H1 (cell line): ENCODE results near the gene TCERG1. TPM values are rescaled to one million over a fixed set of nuclear protein-coding genes. Genes with fewer than 3 reads are reported as not detected.

Experiments used
- CTCF ChIA-PET: fragments of 300-600 bp; sonication (Branson Sonifier 250); formaldehyde crosslinking; loops from one replicate; lab custom pipeline; 2021; ENCODE audit not compliant: partially characterized antibody; lab: Charles Lee
- POLR2A ChIA-PET: fragments of 300-600 bp; sonication (Branson Sonifier 250); formaldehyde crosslinking; loops from one replicate; lab custom pipeline; 2021; ENCODE audit warnings: inconsistent platforms; ENCODE audit not compliant: partially characterized antibody; lab: Charles Lee
- DNase-seq, 2 experiments: peaks; one replicate each; pipeline versions ENCODE4 v3.0.0 to v3.0.0-alpha.2; 2010 to 2022; ENCODE audit warnings: low spot score in 2 of 2, low read depth in 1 of 2, mixed read lengths in 1 of 2
- FAIRE-seq: peaks from 2 replicates; lab custom pipeline; 2011; peaks lifted over from hg19 to GRCh38; lab: Jason Lieb, UNC
- H2AFZ ChIP-seq: 2 replicates; pipeline ENCODE4 v1.8.1; 2012; ENCODE audit warnings: low read length, inconsistent platforms
- H2AK5ac ChIP-seq: 2 replicates; pipeline ENCODE4 v1.6.1; 2013; ENCODE audit warnings: low read depth, low read length
- H2BK120ac ChIP-seq: replicated peaks from 2 replicates; pipeline ENCODE3; 2013; ENCODE audit warnings: low read depth, low read length, inconsistent platforms
- H2BK12ac ChIP-seq: 2 replicates; pipeline ENCODE4 v1.6.1; 2013; ENCODE audit warnings: low read depth, low read length
- H2BK15ac ChIP-seq: 2 replicates; pipeline ENCODE4 v1.6.1; 2013; ENCODE audit warnings: low read length
- H2BK20ac ChIP-seq: 2 replicates; pipeline ENCODE4 v1.6.1; 2013; ENCODE audit warnings: low read length
- H2BK5ac ChIP-seq: 2 replicates; pipeline ENCODE4 v1.6.1; 2013; ENCODE audit warnings: low read depth, low read length
- H3K14ac ChIP-seq: 2 replicates; pipeline ENCODE4 v1.6.1; 2013; ENCODE audit warnings: inconsistent platforms; ENCODE audit not compliant: insufficient read length
- H3K18ac ChIP-seq: 2 replicates; pipeline ENCODE4 v1.6.1; 2013; ENCODE audit warnings: low read length; ENCODE audit errors: extremely low read depth
- H3K23ac ChIP-seq: 2 replicates; pipeline ENCODE4 v1.6.1; 2013; ENCODE audit warnings: inconsistent platforms; ENCODE audit not compliant: insufficient read length
- H3K23me2 ChIP-seq: 2 replicates; pipeline ENCODE4 v1.6.1; 2013; ENCODE audit warnings: low read depth, low read length
- H3K27ac ChIP-seq: 2 replicates; pipeline ENCODE4 v1.6.1; 2011; ENCODE audit warnings: low read depth, low read length, inconsistent platforms
- H3K27me3 ChIP-seq, 4 experiments: replicated peaks in 1 of 4; 1 replicate in 1 of 4; 2 replicates in 3 of 4; pipeline versions ENCODE4 v1.6.1 to v1.8.1; 2011 to 2013; ENCODE audit warnings: low read length in 3 of 4, mild to moderate bottlenecking in 3 of 4, inconsistent platforms in 2 of 4, mixed read lengths in 2 of 4, moderate library complexity in 1 of 4; ENCODE audit not compliant: control insufficient read depth in 3 of 4, insufficient read depth in 3 of 4; ENCODE audit errors: extremely low read depth in 1 of 4
- H3K36me3 ChIP-seq, 4 experiments: 2 replicates each; pipeline versions ENCODE4 v1.6.1 to v1.8.1; 2011 to 2013; ENCODE audit warnings: mild to moderate bottlenecking in 4 of 4, low read length in 3 of 4, moderate library complexity in 2 of 4, control low read depth in 1 of 4, inconsistent platforms in 1 of 4; ENCODE audit not compliant: insufficient read depth in 4 of 4, control insufficient read depth in 2 of 4
- H3K4ac ChIP-seq: replicated peaks from 2 replicates; pipeline ENCODE3; 2013; ENCODE audit warnings: low read length, low read depth, mixed read lengths, inconsistent platforms; ENCODE audit not compliant: insufficient read length
- H3K4me1 ChIP-seq, 4 experiments: replicated peaks in 1 of 4; 1 replicate in 1 of 4; 2 replicates in 3 of 4; pipeline versions ENCODE4 v1.6.1 to v1.8.1; 2011 to 2013; ENCODE audit warnings: low read length in 3 of 4, inconsistent platforms in 2 of 4, mixed read lengths in 1 of 4; ENCODE audit not compliant: insufficient read depth in 4 of 4, control insufficient read depth in 3 of 4
- H3K4me2 ChIP-seq, 2 experiments: 2 replicates each; pipeline versions ENCODE4 v1.6.1 to v1.8.1; 2011 to 2013; ENCODE audit warnings: low read depth in 2 of 2, low read length in 2 of 2, control low read depth in 1 of 2, inconsistent platforms in 1 of 2, mild to moderate bottlenecking in 1 of 2; ENCODE audit not compliant: insufficient read depth in 1 of 2
- H3K4me3 ChIP-seq, 4 experiments: fragments of 200-600, 300-600 bp in 1 of 4; sonication (generic), shearing (Covaris generic), sonication (Bioruptor Twin) in 1 of 4; 2 replicates each; pipeline versions ENCODE4 v1.5.1 to v1.8.1; 2011 to 2016; ENCODE audit warnings: low read length in 4 of 4, low read depth in 3 of 4, control low read depth in 2 of 4, inconsistent platforms in 2 of 4, mild to moderate bottlenecking in 2 of 4, mixed read lengths in 1 of 4, moderate library complexity in 1 of 4; ENCODE audit not compliant: insufficient read depth in 2 of 4; ENCODE audit errors: extremely low read depth in 1 of 4
- H3K56ac ChIP-seq: replicated peaks from 2 replicates; pipeline ENCODE3; 2013; ENCODE audit warnings: low read depth, mild to moderate bottlenecking, mixed read lengths, low read length, inconsistent platforms; ENCODE audit not compliant: insufficient read length
- H3K79me1 ChIP-seq: 2 replicates; pipeline ENCODE4 v1.6.1; 2013; ENCODE audit warnings: low read depth, low read length, control low read depth
- H3K79me2 ChIP-seq, 2 experiments: 2 replicates each; pipeline versions ENCODE4 v1.6.1 to v1.8.1; 2012 to 2013; ENCODE audit warnings: low read length in 2 of 2, mild to moderate bottlenecking in 2 of 2, inconsistent platforms in 1 of 2; ENCODE audit not compliant: insufficient read depth in 2 of 2, control insufficient read depth in 1 of 2
- H3K9ac ChIP-seq, 4 experiments: replicated peaks in 1 of 4; 1 replicate in 1 of 4; 2 replicates in 3 of 4; pipeline versions ENCODE4 v1.6.1 to v1.8.1; 2011 to 2013; ENCODE audit warnings: low read depth in 3 of 4, low read length in 3 of 4, control low read depth in 2 of 4, mild to moderate bottlenecking in 2 of 4, moderate library complexity in 2 of 4, inconsistent platforms in 1 of 4; ENCODE audit errors: extremely low read depth in 1 of 4
- H3K9me3 ChIP-seq, 2 experiments: 2 replicates each; pipeline versions ENCODE4 v1.6.1 to v1.8.1; 2012 to 2013; ENCODE audit warnings: mild to moderate bottlenecking in 2 of 2, moderate library complexity in 2 of 2, control low read depth in 1 of 2, inconsistent platforms in 1 of 2, low read depth in 1 of 2, low read length in 1 of 2, mixed read lengths in 1 of 2; ENCODE audit not compliant: insufficient read depth in 2 of 2
- H4K20me1 ChIP-seq, 2 experiments: replicated peaks in 1 of 2; 2 replicates each; pipeline versions ENCODE3 to v1.8.1; 2011 to 2013; ENCODE audit warnings: inconsistent platforms in 2 of 2, low read length in 2 of 2, mild to moderate bottlenecking in 1 of 2; ENCODE audit not compliant: insufficient read depth in 2 of 2, control insufficient read depth in 1 of 2
- H4K5ac ChIP-seq: 2 replicates; pipeline ENCODE4 v1.6.1; 2013; ENCODE audit warnings: low read length, low read depth, mixed read lengths, inconsistent platforms; ENCODE audit not compliant: insufficient read length
- H4K8ac ChIP-seq: 2 replicates; pipeline ENCODE4 v1.8.0; 2013; ENCODE audit warnings: mild to moderate bottlenecking, moderate library complexity, low read length, inconsistent platforms; ENCODE audit not compliant: insufficient read depth; ENCODE audit errors: extremely low read depth
- H4K91ac ChIP-seq: replicated peaks from 2 replicates; pipeline ENCODE3; 2013; ENCODE audit warnings: low read length, mixed read lengths, inconsistent platforms; ENCODE audit not compliant: insufficient read length
- ATF2 ChIP-seq: IDR thresholded peaks from 2 replicates; pipeline ENCODE4 v1.6.1; 2012; ENCODE audit warnings: low read length, inconsistent platforms
- CBX5 ChIP-seq: fragments of 300-800, 300-1000 bp; sonication (generic); IDR thresholded peaks from 2 replicates; pipeline ENCODE4 v1.7.1; 2016; ENCODE audit warnings: antibody characterized with exemption, low read length, low read depth
- CREB1 ChIP-seq: IDR thresholded peaks from 2 replicates; pipeline ENCODE4 v1.6.1; 2012; ENCODE audit warnings: inconsistent platforms
- EP300 ChIP-seq, 2 experiments: IDR thresholded peaks; 1 replicate in 1 of 2; 2 replicates in 1 of 2; pipeline ENCODE4 v1.6.1; 2011 to 2012; ENCODE audit warnings: low read depth in 2 of 2, low read length in 2 of 2, mild to moderate bottlenecking in 2 of 2, borderline replicate concordance in 1 of 2, inconsistent platforms in 1 of 2, moderate library complexity in 1 of 2
- GABPA ChIP-seq: IDR thresholded peaks from 2 replicates; pipeline ENCODE4 v1.6.1; 2011; ENCODE audit warnings: mild to moderate bottlenecking, low read length, moderate library complexity, borderline replicate concordance; ENCODE audit not compliant: insufficient read depth
- MAX ChIP-seq: IDR thresholded peaks from 2 replicates; pipeline ENCODE4 v1.6.1; 2012; ENCODE audit warnings: inconsistent platforms
- POU5F1 ChIP-seq: IDR thresholded peaks from 2 replicates; pipeline ENCODE4 v1.6.1; 2011; ENCODE audit warnings: low read depth, mild to moderate bottlenecking, low read length, moderate library complexity
- RAD21 ChIP-seq, 2 experiments: IDR thresholded peaks in 1 of 2; conservative IDR thresholded peaks in 1 of 2; 2 replicates each; pipeline ENCODE4 v1.6.1; 2011; ENCODE audit warnings: low read depth in 2 of 2, low read length in 2 of 2, improper control_type of control experiment in 1 of 2, inconsistent platforms in 1 of 2, mild to moderate bottlenecking in 1 of 2, moderate library complexity in 1 of 2
- RBBP5 ChIP-seq: IDR thresholded peaks from 2 replicates; pipeline ENCODE4 v1.7.1; 2012; ENCODE audit warnings: low read depth, mild to moderate bottlenecking, inconsistent platforms, low read length, moderate library complexity, borderline replicate concordance
- RNF2 ChIP-seq: fragments of 200-900, 300-1000 bp; sonication (generic); IDR thresholded peaks from 2 replicates; pipeline ENCODE4 v1.7.1; 2016; ENCODE audit warnings: borderline replicate concordance, low read depth, mild to moderate bottlenecking, antibody characterized with exemption, low read length; ENCODE audit not compliant: poor library complexity, severe bottlenecking; ENCODE audit errors: missing control alignments
- WGBS, 2 experiments: shearing (Covaris generic) in 1 of 2; methylation state at CpG; one replicate each; pipeline versions ENCODE4 v1.1.6 to v1.1.7; 2013 to 2015; ENCODE audit warnings: low lambda C conversion rate in 2 of 2, mixed read lengths in 2 of 2, inconsistent platforms in 1 of 2, low coverage in 1 of 2, missing lambda C conversion rate in 1 of 2; ENCODE audit not compliant: insufficient replicate concordance in 2 of 2, insufficient coverage in 1 of 2, insufficient read length in 1 of 2; ENCODE audit errors: extremely low coverage in 1 of 2, missing lambda C conversion rate in 1 of 2; 5-methylcytosine and 5-hydroxymethylcytosine counted together
- polyA plus RNA-seq, 7 experiments: library from polyadenylated mRNA; depleted of rRNA in 3 of 7; stranded (reverse) in 5 of 7; unstranded in 2 of 7; fragments of >200 nt in 5 of 7; fragments of 200-250 nt in 2 of 7; gene quantifications; 1 replicate in 5 of 7; 2 replicates in 1 of 7; 4 replicates in 1 of 7; pipeline versions ENCODE4 v1.2.1 to v1.2.3, GENCODE V29; 2011 to 2013; ENCODE audit warnings: missing spikeins in 2 of 7, mixed read lengths in 2 of 7
- total RNA-seq: library from RNA; stranded (reverse); fragmentation: NEBNext Ultra II Directional; extraction: Animal tissue kit (Norgen Biotek cat#: 25700); gene quantifications from 2 replicates; pipeline ENCODE4 v1.2.1, GENCODE V29; 2021

The TCERG1 gene
- total and polyA plus RNA-seq, 2 of the 8 experiments (the other 6 are each of a cell fraction or from before 2014, with no cell fraction given), result 105 to 122 TPM

GRCh38 chr5:146425023-146425422 is 22.1 kb upstream of the TCERG1 start:
- CTCF ChIA-PET, result interaction anchor here (0.8 to 5.8 kb wide), 28 partner anchors 10 to 294 kb away, joined by 3 to 54 read pairs (median 4); no protein-coding TSS in a partner anchor
- no peaks in the 10 kb centered on the region; the same call in 1 of the 2 replicates for H3K79me1 ChIP-seq
- no peak for TF ChIP-seq GABPA
- no peak for TF ChIP-seq RBBP5
- peak; percentile 57; the same call in 1 of the 2 replicates for TF ChIP-seq MAX
- no peak for TF ChIP-seq EP300 (IDR thresholded peaks at IDR 0.05; ENCODE audit: borderline replicate concordance in 1 of 2, low read depth in 2 of 2, low read length in 2 of 2)
- TF ChIP-seq RAD21 (IDR thresholded peaks at IDR 0.05 in 1 of 2, conservative IDR thresholded peaks at IDR 0.05 in 1 of 2; ENCODE audit: low read depth in 2 of 2, low read length in 2 of 2), result peak; percentile 48 to 59
- no peak for TF ChIP-seq RNF2
- peak; percentile 35; the same call in 1 of the 2 replicates for TF ChIP-seq CREB1
- no peak for TF ChIP-seq CBX5
- no peak for TF ChIP-seq POU5F1
- no peak for TF ChIP-seq ATF2

More at GRCh38 chr5:146425023-146425422, 22.1 kb upstream of the TCERG1 start:
- no peak overlapping the region for H2BK120ac ChIP-seq
- DNase-seq (no peak), FAIRE-seq (peak; percentile 92)
- no peaks in the 10 kb centered on the region for H3K79me2 ChIP-seq
- no peak overlapping the region for H2AK5ac ChIP-seq
- POLR2A ChIA-PET, result interaction anchor here (0.8 kb wide), 1 partner anchor 17 kb away, joined by 3 read pairs; no protein-coding TSS in a partner anchor
- no peaks in the 10 kb centered on the region for H3K9me3 ChIP-seq
- no peak overlapping the region for H3K4me2 ChIP-seq
- H4K5ac ChIP-seq, result no peak overlapping the region
- no peak overlapping the region for H3K4me3 ChIP-seq
- no peak overlapping the region for H3K27ac ChIP-seq
- H3K56ac ChIP-seq, result no peak overlapping the region
- H4K20me1 ChIP-seq, result no peaks in the 10 kb centered on the region
- H3K14ac ChIP-seq, result no peak overlapping the region
- H3K4ac ChIP-seq, result no peak overlapping the region
- no peaks in the 10 kb centered on the region; a peak in 1 of 7 replicates for H3K4me1 ChIP-seq
- H3K36me3 ChIP-seq, result no peaks in the 10 kb centered on the region
- no peak overlapping the region for H3K9ac ChIP-seq
- H4K8ac ChIP-seq, result no peak overlapping the region
- peak overlapping the region; percentile 42; the same call in 1 of the 2 replicates for H2AFZ ChIP-seq
- H3K27me3 ChIP-seq, result no peaks in the 10 kb centered on the region; a peak in 1 of 7 replicates
- WGBS, 2 experiments, result 69% methylated on average over 12 of the region's 12 CpGs; no CpG with 5 or more reads in 1 of the 2 experiments
- H3K18ac ChIP-seq, result no peak overlapping the region
- H2BK15ac ChIP-seq, result no peak overlapping the region
- no peaks in the 10 kb centered on the region for H3K23me2 ChIP-seq
- H2BK5ac ChIP-seq, result no peak overlapping the region
- no peak overlapping the region for H2BK20ac ChIP-seq
- H2BK12ac ChIP-seq, result 0 out of 2 replicates have a peak overlapping the region, but pooled peaks have one; percentile 5
- H4K91ac ChIP-seq, result no peak overlapping the region
- no peak overlapping the region for H3K23ac ChIP-seq
